ENCODE measurements around the gene POLQ.

POLQ gene

GRCh38 chr3:121557426-121557934, 11.7 kb upstream of the POLQ start:
- no peaks in the 10 kb centered on the region for H3K79me2 ChIP-seq
- H3K4me3 ChIP-seq (ENCODE audit: low read depth, low read length) = no peak overlapping the region
- H3K4me2 ChIP-seq (ENCODE audit: low read length) = no peak overlapping the region
- TF ChIP-seq CTCF (IDR thresholded peaks at IDR 0.05) = no peak
- no peaks in the 10 kb centered on the region for H3K36me3 ChIP-seq (ENCODE audit: control insufficient read depth, insufficient read depth, low read length)
- H3K9ac ChIP-seq = no peak overlapping the region
- no peak overlapping the region for H3K27ac ChIP-seq
- no peak overlapping the region for H2AFZ ChIP-seq
- no peaks in the 10 kb centered on the region for H3K27me3 ChIP-seq (ENCODE audit: control insufficient read depth, insufficient read depth, low read length)
- no peaks in the 10 kb centered on the region for H3K9me3 ChIP-seq (ENCODE audit: control insufficient read depth, low read length)
- H3K4me1 ChIP-seq = no peaks in the 10 kb centered on the region

- H2AFZ ChIP-seq = peak overlapping the region; percentile 25
- H3K9ac ChIP-seq = no peak overlapping the region
- no peak overlapping the region for H3K4me3 ChIP-seq (ENCODE audit: low read depth, low read length)
- no peak for TF ChIP-seq CTCF (IDR thresholded peaks at IDR 0.05)
- H3K4me2 ChIP-seq (ENCODE audit: low read length) = no peak overlapping the region
- H3K79me2 ChIP-seq = no peaks in the 10 kb centered on the region
- H3K9me3 ChIP-seq (ENCODE audit: control insufficient read depth, low read length) = no peaks in the 10 kb centered on the region
- H3K27ac ChIP-seq = no peak overlapping the region
- no peaks in the 10 kb centered on the region for H3K36me3 ChIP-seq (ENCODE audit: control insufficient read depth, insufficient read depth, low read length)
- H3K4me1 ChIP-seq = no peaks in the 10 kb centered on the region
- no peaks in the 10 kb centered on the region for H3K27me3 ChIP-seq (ENCODE audit: control insufficient read depth, insufficient read depth, low read length)
Measured at GRCh38 chr3:121552797-121553196, 7.0 kb upstream of the POLQ start.

DNA sequence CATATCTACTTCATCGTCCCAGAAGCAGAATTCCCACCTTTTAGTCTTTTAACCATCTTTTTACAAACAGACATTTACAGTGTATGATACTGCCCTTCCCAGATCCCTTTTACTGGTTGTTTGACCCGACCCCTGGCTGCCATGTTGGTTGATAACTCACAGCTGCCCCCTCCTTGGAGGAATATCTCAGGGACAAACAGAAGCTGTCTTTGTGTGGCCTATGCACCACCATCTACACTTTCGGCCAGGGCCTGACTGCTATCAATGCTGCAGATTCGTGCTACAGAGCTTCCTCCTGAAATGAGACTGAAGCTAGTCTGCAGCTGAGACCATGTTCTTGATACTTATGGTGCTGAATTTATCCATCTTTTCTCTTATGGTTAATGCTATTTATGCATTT, 6.6 kb upstream of the POLQ start:
- Histone ChIP-seq H3K27ac (no peak overlapping the region), H3K79me2 (no peaks in the 10 kb centered on the region), H2AFZ (peak overlapping the region; percentile 25), H3K27me3 (ENCODE audit: control insufficient read depth, insufficient read depth, low read length) (no peaks in the 10 kb centered on the region), H3K4me3 (ENCODE audit: low read depth, low read length) (no peak overlapping the region), H3K36me3 (ENCODE audit: control insufficient read depth, insufficient read depth, low read length) (no peaks in the 10 kb centered on the region), H3K4me2 (ENCODE audit: low read length) (no peak overlapping the region), H3K9me3 (ENCODE audit: control insufficient read depth, low read length) (no peaks in the 10 kb centered on the region), H3K9ac (no peak overlapping the region), H3K4me1 (no peaks in the 10 kb centered on the region)
- no peak for TF ChIP-seq CTCF (IDR thresholded peaks at IDR 0.05)

DNA sequence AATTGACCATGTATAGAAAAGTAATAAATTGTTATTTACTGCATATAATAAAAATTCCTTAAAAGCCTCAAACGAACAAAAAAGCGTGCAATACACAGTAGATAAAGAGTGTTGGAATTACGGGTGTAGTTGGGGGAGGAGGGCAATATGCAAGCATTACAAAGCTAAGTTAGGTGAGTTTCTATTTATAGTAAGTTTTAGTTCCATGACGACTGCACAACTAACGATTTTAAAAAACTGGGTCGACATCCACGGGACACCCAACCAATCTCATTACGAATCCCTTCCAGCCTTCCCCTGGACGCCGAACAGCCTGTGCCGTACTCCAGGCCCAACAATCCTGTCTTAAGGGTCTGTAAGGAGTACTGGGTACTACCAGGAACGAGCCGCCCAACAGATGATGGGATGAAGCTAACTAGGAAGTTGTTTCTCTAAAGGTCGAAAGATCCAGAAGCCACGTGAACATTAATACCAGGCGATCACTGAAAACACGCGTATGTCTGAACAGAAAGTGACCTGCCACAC, 677 bp downstream of the POLQ start:
- no peak overlapping the region for H3K4me3 ChIP-seq (ENCODE audit: low read depth, low read length)
- TF ChIP-seq CTCF (IDR thresholded peaks at IDR 0.05) = no peak
- no peak overlapping the region for H3K9ac ChIP-seq
- H3K27ac ChIP-seq = no peak overlapping the region
- H3K79me2 ChIP-seq = no peaks in the 10 kb centered on the region
- H3K9me3 ChIP-seq (ENCODE audit: control insufficient read depth, low read length) = no peaks in the 10 kb centered on the region
- H2AFZ ChIP-seq = peak overlapping the region; percentile 99
- no peaks in the 10 kb centered on the region for H3K4me1 ChIP-seq
- H3K36me3 ChIP-seq (ENCODE audit: control insufficient read depth, insufficient read depth, low read length) = no peaks in the 10 kb centered on the region
- peak overlapping the region; percentile 96 for H3K4me2 ChIP-seq (ENCODE audit: low read length)
- no peaks in the 10 kb centered on the region for H3K27me3 ChIP-seq (ENCODE audit: control insufficient read depth, insufficient read depth, low read length)

- Histone ChIP-seq H3K4me3 (ENCODE audit: low read depth, low read length) (no peak overlapping the region), H3K9ac (no peak overlapping the region), H3K36me3 (ENCODE audit: control insufficient read depth, insufficient read depth, low read length) (no peaks in the 10 kb centered on the region), H3K9me3 (ENCODE audit: control insufficient read depth, low read length) (no peaks in the 10 kb centered on the region), H3K27ac (no peak overlapping the region), H3K79me2 (no peaks in the 10 kb centered on the region), H3K4me2 (ENCODE audit: low read length) (no peak overlapping the region), H2AFZ (no peak overlapping the region), H3K27me3 (ENCODE audit: control insufficient read depth, insufficient read depth, low read length) (no peaks in the 10 kb centered on the region), H3K4me1 (no peaks in the 10 kb centered on the region)
- TF ChIP-seq CTCF (IDR thresholded peaks at IDR 0.05) = no peak
Measured at GRCh38 chr3:121542924-121543323, 2.9 kb downstream of the POLQ start.
